K562 (cell line): ENCODE results near the gene OR2Z1. TPM values are rescaled to one million over a fixed set of nuclear protein-coding genes. Genes with fewer than 3 reads are reported as not detected.

ENCODE experiments used
- ATAC-seq: fragments of 200-7000 bp; cut with Tn5 transposase; 3 replicates; pipeline ENCODE4 v1.9.1; 2020; ENCODE audit warnings: moderate library complexity
- BruUV-seq: library from RNA; stranded (reverse); fragments of 400-500 nt; replicated peaks from 2 replicates; lab custom pipeline; 2021; lab: Mats Ljungman, UMichigan
- CTCF ChIA-PET: fragments of 300-600 bp; formaldehyde crosslinking; extraction: SDS; loops from one replicate; lab custom pipeline; 2021; ENCODE audit warnings: low intra/inter-chr PET ratio; lab: Yijun Ruan, JAX
- POLR2A ChIA-PET: fragments of 300-600, 350-650 bp; sonication (Branson Sonifier 250); formaldehyde crosslinking; extraction: SDS; loops from one replicate; lab custom pipeline; 2021; ENCODE audit warnings: antibody characterized with exemption, inconsistent platforms; lab: Yijun Ruan, JAX
- DNase-seq, 4 experiments: peaks; one replicate each; pipeline versions ENCODE4 v3.0.0 to v3.0.0-alpha.2; 2011 to 2018; ENCODE audit warnings: low spot score in 3 of 4, mixed read lengths in 3 of 4; ENCODE audit errors: extremely low read depth in 1 of 4
- FAIRE-seq: peaks from 2 replicates; lab custom pipeline; 2011; peaks lifted over from hg19 to GRCh38; lab: Jason Lieb, UNC
- H2AFZ ChIP-seq: 2 replicates; pipeline ENCODE4 v1.6.0; 2011; ENCODE audit warnings: low read depth, low read length, control low read depth, inconsistent platforms
- H3K27ac ChIP-seq: fragments of 200-600 bp; 3 replicates; pipeline ENCODE4 v1.8.0; 2011; ENCODE audit warnings: low read depth, mild to moderate bottlenecking, control low read depth, inconsistent platforms, low read length, moderate library complexity, mixed read lengths; ENCODE audit errors: extremely low read depth
- H3K27me3 ChIP-seq, 2 experiments: fragments of 300-600 bp in 1 of 2; 2 replicates in 1 of 2; 3 replicates in 1 of 2; pipeline versions ENCODE4 v1.6.0 to v1.8.0; 2011; ENCODE audit warnings: inconsistent platforms in 2 of 2, low read length in 2 of 2, mild to moderate bottlenecking in 1 of 2, mixed read lengths in 1 of 2, moderate library complexity in 1 of 2; ENCODE audit not compliant: control insufficient read depth in 2 of 2, insufficient read depth in 2 of 2
- H3K36me3 ChIP-seq: fragments of 300-600 bp; 3 replicates; pipeline ENCODE4 v1.8.0; 2011; ENCODE audit warnings: mild to moderate bottlenecking, low read length, inconsistent platforms; ENCODE audit not compliant: control insufficient read depth, insufficient read depth
- H3K4me1 ChIP-seq, 2 experiments: fragments of 200-600 bp in 1 of 2; replicated peaks in 1 of 2; 2 replicates in 1 of 2; 3 replicates in 1 of 2; pipeline versions ENCODE4 v1.5.1 to v1.8.0; 2011; ENCODE audit warnings: inconsistent platforms in 2 of 2, low read length in 2 of 2, mild to moderate bottlenecking in 1 of 2, mixed read lengths in 1 of 2, moderate library complexity in 1 of 2; ENCODE audit not compliant: control insufficient read depth in 2 of 2, insufficient read depth in 2 of 2
- H3K4me2 ChIP-seq: 2 replicates; pipeline ENCODE4 v1.6.1; 2011; ENCODE audit warnings: low read length, control low read depth, inconsistent platforms, mixed read lengths; ENCODE audit not compliant: insufficient read depth
- H3K4me3 ChIP-seq: fragments of 200-600 bp; sonication (generic), shearing (Covaris generic); 2 replicates; pipeline ENCODE4 v1.5.1; 2016; ENCODE audit warnings: control low read depth, inconsistent platforms
- H3K79me2 ChIP-seq: fragments of 200-600 bp; 3 replicates; pipeline ENCODE4 v1.8.0; 2011; ENCODE audit warnings: low read length, inconsistent platforms; ENCODE audit not compliant: control insufficient read depth, insufficient read depth
- H3K9ac ChIP-seq, 2 experiments: 2 replicates each; pipeline versions ENCODE4 v1.6.0 to v1.6.1; 2011; ENCODE audit warnings: low read depth in 2 of 2, low read length in 2 of 2, control low read depth in 1 of 2, inconsistent platforms in 1 of 2, mild to moderate bottlenecking in 1 of 2, mixed read lengths in 1 of 2; ENCODE audit not compliant: insufficient read depth in 1 of 2
- H3K9me1 ChIP-seq: one replicate; pipeline ENCODE4 v1.6.0; 2011; ENCODE audit warnings: inconsistent platforms, mild to moderate bottlenecking, low read length, moderate library complexity; ENCODE audit not compliant: control insufficient read depth, insufficient read depth
- H3K9me3 ChIP-seq: replicated peaks from 2 replicates; pipeline ENCODE4 v1.5.1; 2011; ENCODE audit warnings: low read depth, low read length, inconsistent platforms; ENCODE audit not compliant: control insufficient read depth, insufficient read depth
- H4K20me1 ChIP-seq: replicated peaks from 2 replicates; pipeline ENCODE4 v1.6.1; 2011; ENCODE audit warnings: low read length, inconsistent platforms, mixed read lengths; ENCODE audit not compliant: control insufficient read depth, insufficient read depth
- C11orf30 ChIP-seq: fragments of 450-650 bp; IDR thresholded peaks from 2 replicates; pipeline ENCODE4 v1.6.1; 2016; ENCODE audit warnings: low read depth, mild to moderate bottlenecking
- FOS ChIP-seq: IDR thresholded peaks from 3 replicates; pipeline ENCODE4 v1.6.1; 2011; ENCODE audit not compliant: insufficient read length; ENCODE audit errors: extremely low read depth
- HNRNPL ChIP-seq: fragments of 200-400 bp; formaldehyde crosslinking; IDR thresholded peaks from 2 replicates; pipeline ENCODE4 v1.6.1; 2017; ENCODE audit warnings: low read depth, mild to moderate bottlenecking, low read length
- NFATC3 ChIP-seq: fragments of 450-650 bp; IDR thresholded peaks from 2 replicates; pipeline ENCODE4 v1.6.1; 2017; ENCODE audit warnings: mild to moderate bottlenecking
- NR4A1 ChIP-seq, 2 experiments: fragments of 250-450 bp in 1 of 2; fragments of 450-650 bp in 1 of 2; sonication (Bioruptor Pico) in 1 of 2; IDR thresholded peaks; 2 replicates each; pipeline versions ENCODE4 v1.4.0 to v1.6.1; 2016 to 2020; ENCODE audit warnings: mild to moderate bottlenecking in 2 of 2, missing compliant biosample characterization in 1 of 2, missing genetic modification characterization in 1 of 2, moderate library complexity in 1 of 2
- PML ChIP-seq: IDR thresholded peaks from 2 replicates; pipeline ENCODE4 v1.6.1; 2012; ENCODE audit warnings: low read length, inconsistent platforms
- PURB ChIP-seq: sonication (generic); formaldehyde crosslinking; IDR thresholded peaks from 2 replicates; pipeline ENCODE4 v1.9.0; 2021; ENCODE audit warnings: low read depth, mild to moderate bottlenecking, missing genetic modification reagents
- RB1 ChIP-seq: fragments of 450-650 bp; IDR thresholded peaks from 2 replicates; pipeline ENCODE4 v1.6.1; 2017; ENCODE audit warnings: low read depth, mild to moderate bottlenecking
- SMARCA5 ChIP-seq: fragments of 450-650 bp; IDR thresholded peaks from 2 replicates; pipeline ENCODE4 v1.6.1; 2016
- ZFP1 ChIP-seq: fragments of 450-650 bp; formaldehyde crosslinking; IDR thresholded peaks from 2 replicates; pipeline ENCODE4 v1.4.0; 2020; ENCODE audit warnings: mild to moderate bottlenecking, mixed read lengths
- ZNF146 ChIP-seq: IDR thresholded peaks from one replicate; pipeline ENCODE4 v1.6.1; 2018; ENCODE audit warnings: missing compliant biosample characterization; ENCODE audit not compliant: unreplicated experiment
- ZNF57 ChIP-seq: fragments of 450-650 bp; formaldehyde crosslinking; IDR thresholded peaks from 2 replicates; pipeline ENCODE4 v1.4.0; 2020; ENCODE audit warnings: mild to moderate bottlenecking, moderate library complexity
- WGBS: fragments of 100-300 bp; shearing (Covaris generic); methylation state at CpG from one replicate; pipeline ENCODE4 v1.1.6; 2016; ENCODE audit warnings: low coverage, mixed read lengths; ENCODE audit not compliant: insufficient coverage; ENCODE audit errors: missing lambda C conversion rate; 5-methylcytosine and 5-hydroxymethylcytosine counted together
- in situ Hi-C: fragments of 300-500 bp; cut with MboI; formaldehyde crosslinking; loops from 4 replicates; pipeline ENCODE4 v1.15.0; 2018; ENCODE audit warnings: inconsistent platforms, mixed read lengths
- intact Hi-C: fragments of 100-400 bp; cut with micrococcal nuclease; formaldehyde crosslinking; loops from 2 replicates; pipeline ENCODE4 v1.14.2; 2022
- polyA plus RNA-seq, 8 experiments: library from polyadenylated mRNA; depleted of rRNA in 4 of 8; stranded (reverse) in 5 of 8; unstranded in 3 of 8; fragments of >200 nt; fragmentation: Nextera tagmentation in 2 of 8; fragmentation: Illumina TruSeq in 1 of 8; extraction: Ambion mirVana in 2 of 8; extraction: Trizol in 1 of 8; gene quantifications; 2 replicates each; pipeline versions ENCODE4 v1.2.1 to v1.2.3, GENCODE V29; 2011 to 2014; ENCODE audit warnings: inconsistent platforms in 1 of 8, missing spikeins in 1 of 8
- total RNA-seq, 7 experiments: library from RNA; depleted of rRNA in 6 of 7; stranded (reverse); fragments of >200 nt in 6 of 7; fragmentation: Illumina TruSeq in 2 of 7; extraction: Trizol in 2 of 7; gene quantifications; 2 replicates each; pipeline versions ENCODE4 v1.2.1 to v1.2.3, GENCODE V29; 2011 to 2021; ENCODE audit warnings: low replicate concordance in 1 of 7
- TF ChIP-seq, protein P1 (sequence below): sonication (generic); formaldehyde crosslinking; IDR thresholded peaks from 2 replicates; pipeline ENCODE4 v1.9.0; 2022; ENCODE audit warnings: mild to moderate bottlenecking, missing genetic modification reagents
- TF ChIP-seq, protein P2 (sequence below): sonication (generic); formaldehyde crosslinking; IDR thresholded peaks from 2 replicates; pipeline ENCODE4 v1.8.0; 2022; ENCODE audit warnings: missing genetic modification reagents, mild to moderate bottlenecking, borderline replicate concordance
- TF ChIP-seq, protein P3 (sequence below), 2 experiments: fragments of 200-800 bp in 1 of 2; sonication (Bioruptor generic) in 1 of 2; sonication (generic) in 1 of 2; formaldehyde crosslinking in 1 of 2; IDR thresholded peaks in 1 of 2; conservative IDR thresholded peaks in 1 of 2; 2 replicates each; pipeline versions ENCODE4 v1.5.0 to v1.6.1; 2016 to 2020; ENCODE audit warnings: missing compliant biosample characterization in 1 of 2, missing genetic modification characterization in 1 of 2, missing genetic modification reagents in 1 of 2

OR2Z1 gene
- total and polyA plus RNA-seq, 9 of the 15 experiments (the other 6 are each of a cell fraction or from before 2014, with no cell fraction given) = 0.13 TPM; not detected in 8

DNA sequence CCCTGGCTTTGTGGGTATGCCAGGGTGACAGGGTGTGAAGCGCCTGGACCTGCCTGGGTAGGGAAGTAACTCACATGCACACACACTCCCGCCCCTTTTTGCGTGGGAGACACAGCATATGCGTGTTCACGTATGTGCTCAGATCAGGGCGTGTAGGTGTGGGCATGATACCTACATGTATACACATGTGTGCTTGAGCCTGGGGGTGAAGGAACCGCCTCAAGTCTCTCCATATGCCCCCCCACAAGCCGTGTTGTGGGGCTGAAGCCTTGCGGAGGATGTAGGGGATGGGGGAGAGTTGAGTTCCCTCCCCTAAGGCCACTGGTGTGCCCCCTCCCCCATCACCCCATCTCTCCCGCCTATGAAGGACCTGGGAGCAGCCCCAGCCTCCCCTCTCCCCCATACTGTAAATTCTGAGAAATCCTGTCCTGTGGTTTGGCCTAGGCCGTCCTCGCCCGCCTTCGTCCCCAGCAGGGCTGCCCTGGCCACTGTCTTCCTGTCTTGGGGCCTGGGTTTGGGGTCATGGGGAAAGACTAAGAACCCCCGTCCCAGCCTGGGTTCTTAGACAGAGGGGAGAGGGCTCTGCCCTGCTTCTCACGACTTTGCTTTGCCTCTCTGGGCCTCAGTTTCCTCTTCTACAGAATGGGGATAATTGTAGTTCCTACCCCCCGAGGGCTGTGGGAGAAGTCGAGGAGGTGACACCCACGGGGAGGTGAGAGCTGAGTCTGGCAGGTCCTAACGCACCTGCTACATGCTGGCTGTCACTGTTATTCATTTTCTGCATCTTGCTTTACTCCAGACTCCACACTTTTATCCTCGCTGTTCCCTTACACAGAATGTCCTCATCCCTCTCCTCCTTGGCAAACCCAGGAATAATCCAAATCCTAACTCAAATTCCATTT lies 37.2 kb upstream of the OR2Z1 start (continued):
- TF ChIP-seq, protein P1, sequence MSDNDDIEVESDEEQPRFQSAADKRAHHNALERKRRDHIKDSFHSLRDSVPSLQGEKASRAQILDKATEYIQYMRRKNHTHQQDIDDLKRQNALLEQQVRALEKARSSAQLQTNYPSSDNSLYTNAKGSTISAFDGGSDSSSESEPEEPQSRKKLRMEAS (CRISPR knock-in tag) = peak; percentile 20; the same call in 1 of the 2 replicates
- TF ChIP-seq PML (no peak), NR4A1 (CRISPR knock-in tag; IDR thresholded peaks at IDR 0.05) (peak; percentile 54; the same call in 1 of the 2 replicates), NR4A1 (tag; IDR thresholded peaks at IDR 0.05) (no peak), HNRNPL (no peak), C11orf30 (no peak), RB1 (no peak), PURB (CRISPR knock-in tag) (no peak)
- TF ChIP-seq, protein P2, sequence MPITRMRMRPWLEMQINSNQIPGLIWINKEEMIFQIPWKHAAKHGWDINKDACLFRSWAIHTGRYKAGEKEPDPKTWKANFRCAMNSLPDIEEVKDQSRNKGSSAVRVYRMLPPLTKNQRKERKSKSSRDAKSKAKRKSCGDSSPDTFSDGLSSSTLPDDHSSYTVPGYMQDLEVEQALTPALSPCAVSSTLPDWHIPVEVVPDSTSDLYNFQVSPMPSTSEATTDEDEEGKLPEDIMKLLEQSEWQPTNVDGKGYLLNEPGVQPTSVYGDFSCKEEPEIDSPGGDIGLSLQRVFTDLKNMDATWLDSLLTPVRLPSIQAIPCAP (CRISPR knock-in tag) = no peak

DNA sequence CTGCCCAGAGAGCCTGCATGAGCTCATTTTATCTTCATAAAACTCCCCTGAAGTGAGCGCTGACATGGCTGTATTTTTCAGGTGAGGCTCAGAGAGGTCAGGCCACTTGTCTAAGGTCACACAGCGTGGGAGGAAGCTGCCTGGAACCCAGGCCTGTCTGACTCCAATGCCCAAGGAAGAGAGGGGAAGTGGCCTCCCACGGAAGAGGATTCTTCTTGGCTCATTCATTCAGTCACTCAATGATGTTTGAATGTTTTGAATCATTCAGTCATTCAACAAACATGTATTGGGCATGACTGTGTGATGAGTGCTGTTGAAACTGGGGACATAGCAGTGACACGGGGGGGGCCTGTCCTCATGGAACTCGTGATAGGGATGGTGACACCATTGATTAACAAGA lies 34.9 kb upstream of the OR2Z1 start:
- no TSS peak for BruUV-seq
- DNase-seq = no peak
- POLR2A ChIA-PET = no interaction called here
- peaks cover 0 to 6% of the 10 kb centered on the region in 2 experiments; a peak in 3 of 5 replicates for H3K4me1 ChIP-seq
- H3K79me2 ChIP-seq = no peaks in the 10 kb centered on the region
- no peaks in the 10 kb centered on the region for H3K9me1 ChIP-seq
- no peaks in the 10 kb centered on the region for H3K27me3 ChIP-seq
- no peak overlapping the region for H2AFZ ChIP-seq
- ATAC-seq = no peak
- no peak overlapping the region for H3K4me2 ChIP-seq
- no peaks in the 10 kb centered on the region for H3K9me3 ChIP-seq
- no peak overlapping the region for H3K9ac ChIP-seq
- no peaks in the 10 kb centered on the region for H4K20me1 ChIP-seq
- no peak overlapping the region for H3K4me3 ChIP-seq
- 4% methylated on average over 5 of the region's 5 CpGs for WGBS
- H3K27ac ChIP-seq = no peak overlapping the region
- intact Hi-C loops = no loop called here
- CTCF ChIA-PET = no interaction called here
- H3K36me3 ChIP-seq = no peaks in the 10 kb centered on the region
- no peak for FAIRE-seq
- in situ Hi-C loops = no loop called here
- peak; percentile 37; the same call in 1 of the 2 replicates for TF ChIP-seq SMARCA5
- no peak for TF ChIP-seq ZNF146
- TF ChIP-seq ZFP1 (CRISPR knock-in tag) = no peak
- TF ChIP-seq, protein P3, sequence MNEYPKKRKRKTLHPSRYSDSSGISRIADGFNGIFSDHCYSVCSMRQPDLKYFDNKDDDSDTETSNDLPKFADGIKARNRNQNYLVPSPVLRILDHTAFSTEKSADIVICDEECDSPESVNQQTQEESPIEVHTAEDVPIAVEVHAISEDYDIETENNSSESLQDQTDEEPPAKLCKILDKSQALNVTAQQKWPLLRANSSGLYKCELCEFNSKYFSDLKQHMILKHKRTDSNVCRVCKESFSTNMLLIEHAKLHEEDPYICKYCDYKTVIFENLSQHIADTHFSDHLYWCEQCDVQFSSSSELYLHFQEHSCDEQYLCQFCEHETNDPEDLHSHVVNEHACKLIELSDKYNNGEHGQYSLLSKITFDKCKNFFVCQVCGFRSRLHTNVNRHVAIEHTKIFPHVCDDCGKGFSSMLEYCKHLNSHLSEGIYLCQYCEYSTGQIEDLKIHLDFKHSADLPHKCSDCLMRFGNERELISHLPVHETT (CRISPR knock-in tag; conservative IDR thresholded peaks at IDR 0.05 in 1 of 2, IDR thresholded peaks at IDR 0.05 in 1 of 2) = no peak
- TF ChIP-seq NFATC3 = no peak
- TF ChIP-seq FOS = no peak
- TF ChIP-seq ZNF57 (CRISPR knock-in tag) = no peak
